NCI-H128 (cell line): Measurements from ENCODE around the gene ABCC5.

Experiments used
- DNase-seq: peaks from one replicate; lab custom pipeline; 2025; ENCODE audit not compliant: unreplicated experiment; lab: John Stamatoyannopoulos, UW

The ABCC5 gene

DNA sequence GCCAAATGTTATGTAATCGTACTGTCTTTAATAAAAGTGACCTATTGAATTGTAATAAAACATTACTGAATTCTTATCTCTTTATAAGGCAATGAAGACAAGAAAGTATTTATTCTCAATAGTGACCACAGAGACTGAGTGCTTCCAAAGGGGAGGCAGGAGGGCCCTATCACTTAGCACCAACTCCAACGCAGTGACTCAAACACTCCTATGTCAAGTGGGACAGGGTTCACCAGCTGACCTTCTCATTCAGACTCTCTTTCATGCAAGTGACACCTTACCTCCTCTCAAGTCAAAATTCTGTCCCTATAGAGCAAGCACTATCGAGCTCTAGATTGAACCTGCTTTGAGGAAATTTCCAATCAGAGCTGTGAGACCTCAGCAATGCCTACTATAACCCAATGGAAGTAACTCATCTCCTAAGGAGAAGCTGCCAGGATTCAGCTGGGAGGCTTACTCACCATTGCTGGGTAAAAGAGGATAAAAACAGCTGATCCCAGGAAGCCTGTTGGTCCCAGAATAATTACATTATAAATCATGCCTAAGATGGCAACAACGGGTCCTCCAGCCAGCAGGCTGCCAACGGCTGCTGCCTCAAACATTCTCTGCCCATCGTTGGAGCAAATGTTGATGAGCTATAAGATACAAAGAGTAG lies 35.6 kb downstream of the ABCC5 start:
- no peak for DNase-seq

GRCh38 chr3:183980403-183980802 lies 37.3 kb downstream of the ABCC5 start:
- peak; percentile 38 for DNase-seq

GRCh38 chr3:183975981-183976662 lies 41.6 kb downstream of the ABCC5 start:
- no peak for DNase-seq

GRCh38 chr3:183968666-183969245 lies 48.9 kb downstream of the ABCC5 start:
- DNase-seq, result no peak

DNA sequence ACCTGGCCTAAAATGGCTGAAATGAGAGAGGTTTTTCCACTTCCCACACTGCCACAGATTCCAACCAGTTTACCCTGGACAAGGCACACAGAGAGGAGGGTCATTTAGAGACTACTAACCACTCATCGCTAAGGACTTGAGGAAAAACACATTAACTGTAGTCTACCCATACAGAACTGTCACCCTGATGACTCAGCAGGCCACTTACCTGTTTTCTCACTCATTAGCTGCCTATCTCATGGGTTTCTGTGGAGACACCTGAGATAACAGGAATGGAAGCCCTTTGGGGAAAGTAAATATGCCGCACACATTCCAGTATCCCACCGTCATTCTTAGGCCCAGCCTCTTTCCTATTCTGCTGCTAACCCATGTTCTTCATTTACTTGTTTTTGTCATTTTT lies 50.0 kb downstream of the ABCC5 start:
- DNase-seq, result no peak

- no peak for DNase-seq
Measured at GRCh38 chr3:183966361-183966791, 51.3 kb downstream of the ABCC5 start.

DNA sequence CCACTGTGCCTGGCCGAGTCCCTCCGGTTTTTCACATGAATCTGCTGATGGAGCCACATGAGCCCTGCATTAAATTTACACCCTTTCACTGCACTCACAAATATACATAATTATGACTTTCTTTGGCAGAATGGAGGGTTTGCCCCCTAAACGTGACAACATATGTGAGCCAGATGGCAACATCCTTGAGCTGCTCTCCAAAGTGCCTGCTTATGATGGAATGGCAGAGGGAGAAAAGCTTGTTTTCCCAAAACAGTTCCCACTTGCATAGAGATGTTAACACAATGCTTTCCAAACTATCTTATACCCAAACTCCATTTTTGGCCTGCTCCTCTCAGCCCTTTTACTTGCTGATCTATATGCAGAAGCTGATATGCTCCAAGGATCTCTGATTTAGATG lies 54.9 kb downstream of the ABCC5 start:
- DNase-seq, result no peak

GRCh38 chr3:183959214-183959613 lies 58.5 kb downstream of the ABCC5 start:
- no peak for DNase-seq

DNA sequence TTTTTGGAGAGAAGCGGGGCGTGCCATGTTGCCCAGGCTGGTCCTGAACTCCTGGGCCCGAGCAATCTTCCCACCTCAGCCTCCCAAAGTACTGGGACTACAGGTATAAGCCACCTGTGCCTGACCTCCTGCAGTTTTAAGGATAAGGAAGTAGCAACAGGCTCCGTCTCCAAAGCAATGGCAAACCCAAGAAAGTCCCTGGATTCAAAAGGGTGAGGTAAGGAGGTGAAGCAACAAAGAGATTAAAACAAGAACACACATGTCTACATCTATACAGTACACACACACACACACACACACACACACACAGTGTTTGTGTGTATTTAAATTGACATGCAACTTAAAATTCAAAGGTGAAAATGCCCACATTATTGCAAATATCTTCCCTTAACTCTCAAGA lies 58.9 kb downstream of the ABCC5 start:
- DNase-seq, result no peak

DNA sequence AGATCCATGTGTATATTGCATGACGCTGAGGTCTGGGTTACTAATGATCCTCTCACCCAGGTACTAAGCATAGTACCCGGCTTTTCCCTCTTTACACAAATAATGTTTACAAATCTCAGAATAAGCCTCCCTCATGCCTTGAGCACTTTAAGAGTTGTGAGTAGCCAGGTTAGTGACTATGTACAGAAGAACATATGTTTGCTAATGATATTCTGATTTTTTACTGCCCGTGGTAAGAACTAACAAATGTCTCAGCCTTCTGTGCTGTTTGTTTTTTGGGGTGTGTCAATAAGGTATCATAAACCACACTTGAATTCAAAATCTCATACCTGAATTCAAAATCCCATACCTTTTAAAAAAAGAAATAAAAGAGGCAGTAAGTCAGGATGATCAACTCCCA lies 59.5 kb downstream of the ABCC5 start:
- no peak for DNase-seq

DNA sequence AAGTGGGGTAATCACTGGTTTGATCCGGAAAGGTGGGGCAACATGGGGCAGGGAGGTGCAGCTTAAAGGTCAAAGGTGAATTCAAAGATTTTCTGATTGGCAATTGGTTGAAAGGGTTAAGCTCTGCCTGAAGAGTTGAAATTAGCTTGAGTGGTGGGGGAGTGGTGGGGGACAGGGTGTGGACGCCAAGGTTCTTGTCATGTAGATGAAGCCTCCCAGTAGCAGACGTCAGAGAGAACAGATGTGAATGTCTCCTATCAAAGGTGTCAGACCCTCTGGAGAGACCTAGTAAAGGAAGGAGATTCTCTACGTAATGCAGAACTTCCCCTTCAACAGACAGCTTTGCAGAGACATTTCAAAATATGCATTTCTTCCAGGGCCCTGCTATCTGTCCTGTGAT lies 62.8 kb downstream of the ABCC5 start:
- DNase-seq, result no peak

DNA sequence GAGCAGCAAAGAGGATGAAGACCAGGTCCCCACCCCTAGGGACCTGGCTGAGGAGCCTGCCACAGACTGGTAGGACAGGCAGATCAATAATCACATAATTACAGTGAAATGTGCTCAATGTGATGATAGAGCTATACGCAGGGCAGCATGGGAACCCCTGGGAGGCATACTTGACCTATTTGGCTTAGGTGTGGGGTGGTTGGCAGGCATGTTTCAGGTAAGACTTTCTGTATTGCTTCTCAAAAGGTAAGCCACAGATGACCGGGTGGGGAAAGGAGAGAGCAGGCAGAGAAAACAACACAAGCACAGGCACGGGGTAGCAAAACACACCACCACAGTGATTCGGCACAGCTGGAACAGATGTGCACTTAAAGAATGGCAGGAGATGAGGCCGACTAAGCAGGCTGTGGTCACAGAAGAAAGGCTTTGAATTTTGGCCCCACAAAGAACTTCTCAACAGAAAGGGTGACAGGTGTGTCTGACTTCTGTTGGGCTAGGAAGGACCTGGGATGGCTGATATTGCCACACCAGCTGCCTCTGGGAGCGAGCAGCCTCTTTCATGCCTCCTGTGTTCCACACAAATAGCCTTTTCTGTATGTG lies 64.1 kb downstream of the ABCC5 start:
- DNase-seq, result no peak

- DNase-seq, result no peak
Measured at GRCh38 chr3:183951459-183951858, 66.2 kb downstream of the ABCC5 start.

GRCh38 chr3:183949690-183950089 lies 68.0 kb downstream of the ABCC5 start:
- no peak for DNase-seq

DNA sequence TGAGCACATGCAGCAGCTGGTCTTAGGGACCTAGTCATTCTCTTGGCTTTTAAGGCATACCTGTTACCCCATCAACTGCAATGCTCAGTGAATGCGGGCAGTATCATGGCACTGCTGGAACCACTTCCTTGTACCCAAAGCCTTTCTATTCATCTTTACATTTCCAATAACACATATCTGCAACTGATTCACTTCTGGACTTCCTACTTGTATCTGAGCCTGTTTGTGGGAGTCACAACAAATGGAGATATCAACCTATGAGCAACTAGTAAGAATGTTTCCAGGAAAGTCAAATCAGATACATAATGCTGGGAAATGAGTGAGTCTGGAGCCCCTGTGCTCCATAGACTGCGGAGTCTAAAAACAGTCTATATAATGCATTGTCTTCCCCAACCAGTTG lies 71.6 kb downstream of the ABCC5 start:
- no peak for DNase-seq

DNA sequence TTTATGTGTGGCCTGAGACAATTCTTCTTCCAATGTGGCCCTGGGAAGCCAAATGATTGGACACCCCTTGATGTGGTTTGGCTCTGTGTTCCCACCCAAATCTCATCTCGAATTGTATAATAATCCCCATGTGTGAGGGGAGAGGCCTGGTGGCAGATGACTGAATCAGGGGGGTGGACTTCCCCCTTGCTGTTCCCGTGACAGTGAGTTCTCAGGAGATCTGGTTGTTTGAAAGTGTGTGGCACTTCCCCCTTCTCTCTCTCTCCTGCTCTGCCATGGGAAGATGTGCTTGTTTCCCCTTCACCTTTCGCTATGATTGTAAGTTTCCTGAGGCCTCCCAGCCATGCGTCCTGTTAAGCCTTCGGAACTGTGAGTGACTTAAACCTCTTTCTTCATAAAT lies 72.9 kb downstream of the ABCC5 start:
- no peak for DNase-seq

GRCh38 chr3:183943739-183944138 lies 73.9 kb downstream of the ABCC5 start:
- no peak for DNase-seq

- DNase-seq, result no peak
Measured at GRCh38 chr3:183941216-183941615, 76.5 kb downstream of the ABCC5 start.

DNA sequence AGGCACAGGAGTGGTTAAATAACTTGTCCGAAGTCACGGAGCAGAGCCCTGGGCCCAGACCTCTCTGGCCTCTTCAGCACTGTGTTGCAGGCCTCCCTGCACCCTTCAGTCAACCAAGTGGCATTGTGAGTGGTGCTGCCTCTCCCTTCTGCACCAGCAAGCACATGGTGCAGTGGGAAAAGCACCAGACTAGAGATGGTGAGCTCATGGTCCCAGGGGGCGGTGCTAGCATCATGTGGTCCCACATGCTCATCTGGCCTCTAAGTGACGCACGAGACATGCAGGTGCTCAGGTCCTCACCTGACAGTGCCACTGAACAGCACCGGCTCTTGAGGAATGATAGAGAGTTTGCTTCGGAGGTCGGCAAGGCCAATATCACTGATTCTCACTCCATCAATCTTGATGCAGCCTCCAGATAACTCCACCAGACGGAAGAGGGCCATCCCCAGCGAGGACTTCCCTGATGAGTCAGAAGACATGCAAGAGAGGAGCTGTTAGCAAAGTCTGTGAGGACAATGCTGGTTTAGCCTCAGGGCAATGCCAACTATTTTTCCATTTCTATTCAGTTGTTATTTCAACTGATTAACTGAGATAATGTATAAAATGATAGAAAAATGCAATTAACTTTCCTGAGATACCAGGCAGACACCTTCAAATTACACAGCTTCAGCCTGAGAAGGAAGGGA lies 79.9 kb downstream of the ABCC5 start:
- no peak for DNase-seq

DNA sequence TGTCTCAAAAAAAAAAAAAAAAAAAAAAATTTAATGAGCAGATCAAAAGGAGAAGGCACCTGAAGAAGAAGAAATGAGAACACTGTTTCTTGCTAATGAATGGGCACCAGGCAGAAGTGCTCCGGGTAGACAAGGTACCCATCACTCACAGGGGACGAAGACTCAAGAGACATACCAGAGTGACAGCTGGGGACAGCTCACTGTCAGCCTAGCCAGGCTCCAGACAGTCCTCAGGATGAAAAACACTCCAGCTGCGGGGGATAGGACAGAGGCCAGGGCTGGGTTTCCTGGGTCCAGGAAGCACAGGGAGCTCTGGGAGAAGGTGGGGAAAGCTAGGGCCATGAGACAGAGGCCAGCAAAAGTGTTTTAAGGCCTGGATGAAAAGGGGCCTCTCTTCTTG lies 84.5 kb downstream of the ABCC5 start:
- DNase-seq, result no peak

DNA sequence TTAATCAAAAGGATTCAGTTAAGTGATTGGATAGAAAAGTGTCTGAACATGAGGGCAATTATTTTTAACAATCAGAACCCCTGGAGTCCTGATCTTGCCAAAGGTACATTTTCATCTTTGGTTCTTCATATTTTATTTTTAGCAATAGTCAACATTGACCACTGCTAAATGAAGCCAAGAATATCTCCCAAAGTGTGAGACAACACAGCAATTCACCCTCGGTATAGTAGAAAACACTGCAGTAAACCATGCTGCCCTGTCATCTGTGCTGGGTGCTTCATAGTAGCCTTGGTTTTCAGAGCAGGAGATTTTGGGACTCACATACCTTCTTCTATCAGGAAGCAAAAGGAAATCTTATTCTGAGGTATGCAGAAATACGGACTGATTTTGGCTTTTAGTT lies 85.8 kb downstream of the ABCC5 start:
- DNase-seq, result no peak

DNA sequence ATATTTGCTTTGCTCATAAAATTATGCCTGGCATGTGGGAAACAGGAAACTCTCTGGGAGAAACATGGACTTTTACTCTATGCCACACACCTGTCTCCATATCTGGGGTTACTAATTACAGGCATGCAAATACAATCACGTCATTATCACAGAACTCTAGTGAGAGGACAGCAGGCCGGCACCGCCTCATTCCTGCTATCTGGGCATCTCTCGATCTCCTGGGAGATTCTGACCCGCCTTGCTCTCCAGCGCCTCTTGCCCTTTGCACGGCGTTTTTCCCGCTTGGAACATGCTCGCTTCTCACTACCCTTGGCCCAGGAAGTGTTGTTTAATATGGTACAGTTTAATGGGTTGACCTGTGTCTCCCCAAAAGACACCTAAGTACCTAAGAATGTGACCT lies 87.6 kb downstream of the ABCC5 start:
- no peak for DNase-seq
